Activated T-helper 1 cell treated with anti-CD3 and anti-CD28 coated beads, Interleukin-12 subunit alpha, Interleukin-12 subunit beta, Interleukin-2, Interleukin-4 antibody, amounts not matched to agents 30 ng/mL and 10 ng/mL and 1 ng/mL, durations not matched to agents 14 hours and 24 hours and 36 hours (primary cell): Measurements from ENCODE around the gene HECTD2. TPM values are rescaled to one million over a fixed set of nuclear protein-coding genes. Genes with fewer than 3 reads are reported as not detected.
"Not testable (repeated sequence)": the region's sequence is repeated elsewhere in the genome, so short reads cannot be mapped to it uniquely, and the experiment has no call there.

Source experiments
- DNase-seq: peaks from one replicate; pipeline ENCODE4 v3.0.0; 2021; ENCODE audit warnings: low spot score
- H3K27ac Mint-ChIP-seq: one replicate; pipeline ENCODE4 v1.8.0; 2021; ENCODE audit warnings: mild to moderate bottlenecking, mixed read lengths
- H3K27me3 Mint-ChIP-seq: one replicate; pipeline ENCODE4 v1.8.0; 2022; ENCODE audit warnings: mild to moderate bottlenecking, moderate library complexity, mixed read lengths; ENCODE audit not compliant: insufficient read depth
- H3K36me3 Mint-ChIP-seq: one replicate; pipeline ENCODE4 v1.8.0; 2021; ENCODE audit warnings: low read depth, mixed read lengths
- H3K4me1 Mint-ChIP-seq: one replicate; pipeline ENCODE4 v1.8.0; 2021; ENCODE audit warnings: low read depth, mixed read lengths
- H3K4me3 Mint-ChIP-seq: one replicate; pipeline ENCODE4 v1.8.0; 2021; ENCODE audit warnings: mild to moderate bottlenecking, moderate library complexity, mixed read lengths
- H3K9me3 Mint-ChIP-seq: one replicate; pipeline ENCODE4 v1.8.0; 2021; ENCODE audit warnings: mixed read lengths
- intact Hi-C: fragments of 100-400 bp; cut with micrococcal nuclease; formaldehyde crosslinking; loops from one replicate; pipeline ENCODE4 v1.15.1; 2024
- total RNA-seq: library from RNA; stranded (reverse); gene quantifications from 2 replicates; pipeline ENCODE4 v1.2.3, GENCODE V29; 2022

The HECTD2 gene
- total RNA-seq, 1 donor from 2014 or later: 6.4 TPM

- Mint-ChIP-seq H3K4me3 (no peak overlapping the region), H3K27ac (peak overlapping the region; percentile 1), H3K27me3 (no peaks in the 10 kb centered on the region), H3K4me1 (peaks cover 33% of the 10 kb centered on the region), H3K36me3 (no peaks in the 10 kb centered on the region), H3K9me3 (no peaks in the 10 kb centered on the region)
- no peak for DNase-seq
- intact Hi-C loops: no loop called here
Observed at GRCh38 chr10:91420868-91421267, 10.7 kb downstream of the HECTD2 start.

- peaks cover 23% of the 10 kb centered on the region for H3K4me1 Mint-ChIP-seq
- no peak for DNase-seq
- H3K4me3 Mint-ChIP-seq: no peak overlapping the region
- H3K36me3 Mint-ChIP-seq: no peaks in the 10 kb centered on the region
- H3K9me3 Mint-ChIP-seq: no peaks in the 10 kb centered on the region
- no peak overlapping the region for H3K27ac Mint-ChIP-seq
- H3K27me3 Mint-ChIP-seq: no peaks in the 10 kb centered on the region
- intact Hi-C loops: no loop called here
Observed at GRCh38 chr10:91422915-91423314, 12.8 kb downstream of the HECTD2 start.

- intact Hi-C loops: loop anchor here (1.0 kb wide), 3 partner anchors 9 to 30 kb away; partner anchors contain the start of gene HECTD2
- no peak for DNase-seq
- Mint-ChIP-seq H3K4me1 (peaks cover 23% of the 10 kb centered on the region), H3K9me3 (no peaks in the 10 kb centered on the region), H3K36me3 (no peaks in the 10 kb centered on the region), H3K27me3 (no peaks in the 10 kb centered on the region), H3K4me3 (no peak overlapping the region), H3K27ac (peak overlapping the region; percentile 4)
Observed at GRCh38 chr10:91424016-91424415, 13.9 kb downstream of the HECTD2 start.

- Mint-ChIP-seq H3K4me1 (peaks cover 5% of the 10 kb centered on the region), H3K27ac (no peak overlapping the region), H3K4me3 (no peak overlapping the region), H3K36me3 (peaks cover 2% of the 10 kb centered on the region), H3K27me3 (no peaks in the 10 kb centered on the region), H3K9me3 (no peaks in the 10 kb centered on the region)
- intact Hi-C loops: no loop called here
- DNase-seq: no peak
Observed at GRCh38 chr10:91432175-91432574, 22.0 kb downstream of the HECTD2 start.

GRCh38 chr10:91433620-91434019 lies 23.5 kb downstream of the HECTD2 start:
- no peaks in the 10 kb centered on the region for H3K27me3 Mint-ChIP-seq
- no peak for DNase-seq
- intact Hi-C loops: no loop called here
- peaks cover 2% of the 10 kb centered on the region for H3K36me3 Mint-ChIP-seq
- no peak overlapping the region for H3K4me3 Mint-ChIP-seq
- no peak overlapping the region for H3K27ac Mint-ChIP-seq
- H3K9me3 Mint-ChIP-seq: peaks cover 8% of the 10 kb centered on the region
- H3K4me1 Mint-ChIP-seq: peaks cover 5% of the 10 kb centered on the region

GRCh38 chr10:91434041-91434440 lies 23.9 kb downstream of the HECTD2 start:
- peaks cover 5% of the 10 kb centered on the region for H3K4me1 Mint-ChIP-seq
- no peak for DNase-seq
- peak overlapping the region; percentile 27 for H3K27ac Mint-ChIP-seq
- peaks cover 2% of the 10 kb centered on the region for H3K36me3 Mint-ChIP-seq
- intact Hi-C loops: no loop called here
- no peaks in the 10 kb centered on the region for H3K27me3 Mint-ChIP-seq
- H3K9me3 Mint-ChIP-seq: peaks cover 8% of the 10 kb centered on the region
- no peak overlapping the region for H3K4me3 Mint-ChIP-seq

GRCh38 chr10:91435241-91435640 lies 25.1 kb downstream of the HECTD2 start:
- DNase-seq: no peak
- intact Hi-C loops: no loop called here
- Mint-ChIP-seq H3K4me1 (peaks cover 5% of the 10 kb centered on the region), H3K27ac (no peak overlapping the region), H3K27me3 (no peaks in the 10 kb centered on the region), H3K4me3 (no peak overlapping the region), H3K36me3 (peaks cover 2% of the 10 kb centered on the region), H3K9me3 (peaks cover 8% of the 10 kb centered on the region)

- H3K27ac Mint-ChIP-seq, H3K36me3 Mint-ChIP-seq, H3K27me3 Mint-ChIP-seq, H3K9me3 Mint-ChIP-seq, H3K4me1 Mint-ChIP-seq, H3K4me3 Mint-ChIP-seq, intact Hi-C loops, DNase-seq: not testable (repeated sequence)
Observed at GRCh38 chr10:91438228-91438627, 28.1 kb downstream of the HECTD2 start.

- Mint-ChIP-seq H3K4me3 (no peak overlapping the region), H3K27me3 (no peaks in the 10 kb centered on the region), H3K36me3 (no peaks in the 10 kb centered on the region), H3K4me1 (no peaks in the 10 kb centered on the region), H3K27ac (no peak overlapping the region), H3K9me3 (peaks cover 13% of the 10 kb centered on the region)
- intact Hi-C loops: no loop called here
- DNase-seq: no peak
Observed at GRCh38 chr10:91444211-91445182, 34.4 kb downstream of the HECTD2 start.

GRCh38 chr10:91452063-91452462 lies 41.9 kb downstream of the HECTD2 start:
- intact Hi-C loops: no loop called here
- Mint-ChIP-seq H3K36me3 (no peaks in the 10 kb centered on the region), H3K27me3 (no peaks in the 10 kb centered on the region), H3K27ac (no peak overlapping the region), H3K4me1 (no peaks in the 10 kb centered on the region), H3K4me3 (no peak overlapping the region), H3K9me3 (peaks cover 25% of the 10 kb centered on the region)
- DNase-seq: no peak

- Mint-ChIP-seq H3K4me1 (no peaks in the 10 kb centered on the region), H3K27ac (no peak overlapping the region), H3K9me3 (peaks cover 25% of the 10 kb centered on the region), H3K4me3 (no peak overlapping the region), H3K27me3 (no peaks in the 10 kb centered on the region), H3K36me3 (no peaks in the 10 kb centered on the region)
- intact Hi-C loops: no loop called here
- DNase-seq: no peak
Observed at GRCh38 chr10:91453535-91453934, 43.4 kb downstream of the HECTD2 start.

- H3K9me3 Mint-ChIP-seq: peaks cover 15% of the 10 kb centered on the region
- H3K27ac Mint-ChIP-seq, H3K4me1 Mint-ChIP-seq, DNase-seq, H3K27me3 Mint-ChIP-seq, H3K4me3 Mint-ChIP-seq, intact Hi-C loops, H3K36me3 Mint-ChIP-seq: not testable (repeated sequence)
Observed at GRCh38 chr10:91455135-91455534, 45.0 kb downstream of the HECTD2 start.

GRCh38 chr10:91460681-91461080 lies 50.5 kb downstream of the HECTD2 start:
- DNase-seq: no peak
- H3K9me3 Mint-ChIP-seq: no peaks in the 10 kb centered on the region
- intact Hi-C loops: no loop called here
- H3K4me1 Mint-ChIP-seq: no peaks in the 10 kb centered on the region
- peaks cover 3% of the 10 kb centered on the region for H3K36me3 Mint-ChIP-seq
- H3K27me3 Mint-ChIP-seq: no peaks in the 10 kb centered on the region
- H3K4me3 Mint-ChIP-seq: no peak overlapping the region
- H3K27ac Mint-ChIP-seq: no peak overlapping the region
